Endothelial cell (in vitro differentiated cells): ENCODE measurements around the gene GAMT. TPM values are rescaled to one million over a fixed set of nuclear protein-coding genes. Genes with fewer than 3 reads are reported as not detected.

Experiments used
- DNase-seq: peaks from one replicate; pipeline ENCODE4 v3.0.0; 2021; ENCODE audit warnings: low spot score
- H3K27ac Mint-ChIP-seq: one replicate; pipeline ENCODE4 v1.8.0; 2021; ENCODE audit warnings: mixed read lengths, inconsistent platforms; ENCODE audit not compliant: unreplicated experiment
- H3K27me3 Mint-ChIP-seq: one replicate; pipeline ENCODE4 v1.8.0; 2021; ENCODE audit warnings: mild to moderate bottlenecking, moderate library complexity, mixed read lengths, inconsistent platforms; ENCODE audit not compliant: unreplicated experiment
- H3K36me3 Mint-ChIP-seq: one replicate; pipeline ENCODE4 v1.8.0; 2021; ENCODE audit warnings: mild to moderate bottlenecking, low read depth, mixed read lengths, inconsistent platforms; ENCODE audit not compliant: unreplicated experiment
- H3K4me1 Mint-ChIP-seq: one replicate; pipeline ENCODE4 v1.8.0; 2021; ENCODE audit warnings: mild to moderate bottlenecking, mixed read lengths, inconsistent platforms; ENCODE audit not compliant: unreplicated experiment
- H3K4me3 Mint-ChIP-seq: one replicate; pipeline ENCODE4 v1.8.0; 2021; ENCODE audit warnings: mild to moderate bottlenecking, mixed read lengths, inconsistent platforms; ENCODE audit not compliant: unreplicated experiment
- H3K9me3 Mint-ChIP-seq: one replicate; pipeline ENCODE4 v1.8.0; 2021; ENCODE audit warnings: mixed read lengths, inconsistent platforms; ENCODE audit not compliant: unreplicated experiment
- CTCF ChIP-seq: fragments of 200-600 bp; sonication (generic); IDR thresholded peaks from one replicate; pipeline ENCODE4 v1.5.0; 2021; ENCODE audit warnings: antibody characterized with exemption; ENCODE audit not compliant: unreplicated experiment
- total RNA-seq: library from RNA; stranded (reverse); fragmentation: NEBNext Ultra II Directional; extraction: Animal tissue kit (Norgen Biotek cat#: 25700); gene quantifications from one replicate; pipeline ENCODE4 v1.2.1, GENCODE V29; 2021; ENCODE audit not compliant: unreplicated experiment

GAMT gene
- total RNA-seq, 1 donor from 2014 or later: 18.1 TPM

GRCh38 chr19:1410136-1410786 is 8.9 kb upstream of the GAMT start:
- peaks cover 13% of the 10 kb centered on the region for H3K36me3 Mint-ChIP-seq
- no peaks in the 10 kb centered on the region for H3K9me3 Mint-ChIP-seq
- H3K4me1 Mint-ChIP-seq: peaks cover 31% of the 10 kb centered on the region
- TF ChIP-seq CTCF: no peak
- H3K4me3 Mint-ChIP-seq: peak overlapping the region; percentile 98
- no peak for DNase-seq
- peak overlapping the region; percentile 42 for H3K27ac Mint-ChIP-seq
- H3K27me3 Mint-ChIP-seq: peaks cover 23% of the 10 kb centered on the region

GRCh38 chr19:1409204-1410005 is 8.1 kb upstream of the GAMT start:
- peaks cover 23% of the 10 kb centered on the region for H3K27me3 Mint-ChIP-seq
- H3K36me3 Mint-ChIP-seq: peaks cover 13% of the 10 kb centered on the region
- peaks cover 25% of the 10 kb centered on the region for H3K4me1 Mint-ChIP-seq
- H3K27ac Mint-ChIP-seq: peak overlapping the region; percentile 95
- DNase-seq: no peak
- peak overlapping the region; percentile 98 for H3K4me3 Mint-ChIP-seq
- no peak for TF ChIP-seq CTCF
- H3K9me3 Mint-ChIP-seq: no peaks in the 10 kb centered on the region

GRCh38 chr19:1408300-1409203 is 7.2 kb upstream of the GAMT start:
- peak overlapping the region; percentile 95 for H3K27ac Mint-ChIP-seq
- H3K36me3 Mint-ChIP-seq: peaks cover 13% of the 10 kb centered on the region
- peak overlapping the region; percentile 98 for H3K4me3 Mint-ChIP-seq
- peak; percentile 58 for DNase-seq
- H3K4me1 Mint-ChIP-seq: peaks cover 25% of the 10 kb centered on the region
- no peaks in the 10 kb centered on the region for H3K9me3 Mint-ChIP-seq
- TF ChIP-seq CTCF: no peak
- peaks cover 24% of the 10 kb centered on the region for H3K27me3 Mint-ChIP-seq

GRCh38 chr19:1407528-1408299 is 6.4 kb upstream of the GAMT start, which contains the start of gene DAZAP1:
Gene DAZAP1, plus strand, starts transcription at chr19:1407586. Its CDS starts 188 bp downstream, at chr19:1407774.
- H3K27ac Mint-ChIP-seq: peak within 1 kb of the TSS; percentile 75
- no peak for DNase-seq
- H3K4me1 Mint-ChIP-seq: peaks cover 27% of the 10 kb centered on the region
- H3K36me3 Mint-ChIP-seq: peaks cover 13% of the 10 kb centered on the region
- H3K9me3 Mint-ChIP-seq: no peaks in the 10 kb centered on the region
- peaks cover 25% of the 10 kb centered on the region for H3K27me3 Mint-ChIP-seq
- H3K4me3 Mint-ChIP-seq: peak within 1 kb of the TSS; percentile 88
- no peak for TF ChIP-seq CTCF
